Smooth muscle cell (in vitro differentiated cells): ENCODE results near the gene SMOC2. TPM values are rescaled to one million over a fixed set of nuclear protein-coding genes. Genes with fewer than 3 reads are reported as not detected.

Experiments used
- DNase-seq: peaks from one replicate; lab custom pipeline; 2025; ENCODE audit not compliant: unreplicated experiment; lab: John Stamatoyannopoulos, UW
- H2AFZ ChIP-seq: fragments of 200-600 bp; sonication (generic); 2 replicates; pipeline ENCODE4 v1.6.0; 2016; ENCODE audit warnings: antibody characterized with exemption, low read depth, mild to moderate bottlenecking
- H3F3A ChIP-seq: fragments of 200-600 bp; sonication (generic); 2 replicates; pipeline ENCODE4 v1.6.0; 2017; ENCODE audit warnings: antibody characterized with exemption, low read depth
- H3K27ac ChIP-seq: fragments of 200-600 bp; sonication (generic); 2 replicates; pipeline ENCODE4 v1.5.1; 2016; ENCODE audit warnings: low read depth, mild to moderate bottlenecking
- H3K27me3 ChIP-seq: fragments of 200-600 bp; sonication (generic); 2 replicates; pipeline ENCODE4 v1.6.1; 2016; ENCODE audit warnings: low read depth, mild to moderate bottlenecking
- H3K36me3 ChIP-seq: fragments of 200-600 bp; sonication (generic); 2 replicates; pipeline ENCODE4 v1.5.1; 2016; ENCODE audit warnings: low read depth
- H3K4me1 ChIP-seq: fragments of 200-600 bp; sonication (generic); 2 replicates; pipeline ENCODE4 v1.5.1; 2016; ENCODE audit warnings: low read depth
- H3K4me2 ChIP-seq: fragments of 200-600 bp; sonication (generic); 2 replicates; pipeline ENCODE4 v1.6.0; 2016; ENCODE audit warnings: mild to moderate bottlenecking
- H3K4me3 ChIP-seq: fragments of 200-600 bp; sonication (generic); 2 replicates; pipeline ENCODE4 v1.5.1; 2016; ENCODE audit warnings: mild to moderate bottlenecking
- H3K79me2 ChIP-seq: fragments of 200-600 bp; sonication (generic); 2 replicates; pipeline ENCODE4 v1.6.0; 2016; ENCODE audit warnings: low read depth, mild to moderate bottlenecking
- H3K9ac ChIP-seq: fragments of 200-600 bp; sonication (generic); 2 replicates; pipeline ENCODE4 v1.6.0; 2016; ENCODE audit warnings: low read depth
- H3K9me3 ChIP-seq: fragments of 200-600 bp; sonication (generic); replicated peaks from 2 replicates; pipeline ENCODE4 v1.5.1; 2016; ENCODE audit warnings: low read depth
- H4K20me1 ChIP-seq: fragments of 200-600 bp; sonication (generic); 2 replicates; pipeline ENCODE4 v1.6.0; 2016; ENCODE audit warnings: low read depth
- CTCF ChIP-seq: fragments of 200-600 bp; sonication (generic); IDR thresholded peaks from 2 replicates; pipeline ENCODE4 v1.5.1; 2017; ENCODE audit warnings: borderline replicate concordance, mild to moderate bottlenecking, antibody characterized with exemption; ENCODE audit not compliant: insufficient read depth, poor library complexity, severe bottlenecking
- WGBS: methylation state at CpG from one replicate; pipeline ENCODE4 v1.1.7; 2016; ENCODE audit warnings: low lambda C conversion rate; 5-methylcytosine and 5-hydroxymethylcytosine counted together
- polyA plus RNA-seq: library from polyadenylated mRNA; unstranded; fragments of >200 nt; fragmentation: Nextera tagmentation; extraction: Ambion mirVana; gene quantifications from 2 replicates; pipeline ENCODE4 v1.2.1, GENCODE V29; 2016
- total RNA-seq: library from RNA; depleted of rRNA; stranded (reverse); fragments of >200 nt; gene quantifications from 2 replicates; pipeline ENCODE4 v1.2.3, GENCODE V29; 2014

Gene SMOC2
- total and polyA plus RNA-seq, 2 experiments from 2014 or later: 0.63 to 1.2 TPM

- Histone ChIP-seq H3K9me3 (no peaks in the 10 kb centered on the region), H3K9ac (no peak overlapping the region), H3K4me3 (no peak overlapping the region), H3K27me3 (peaks cover 8% of the 10 kb centered on the region), H3K27ac (no peak overlapping the region), H3K36me3 (no peaks in the 10 kb centered on the region), H3K4me2 (no peak overlapping the region), H3K79me2 (no peaks in the 10 kb centered on the region), H2AFZ (no peak overlapping the region), H4K20me1 (no peaks in the 10 kb centered on the region), H3K4me1 (no peaks in the 10 kb centered on the region), H3F3A (no peaks in the 10 kb centered on the region)
- WGBS: 89% methylated on average over 12 of the region's 12 CpGs
- TF ChIP-seq CTCF: no peak
- no peak for DNase-seq
Observed at GRCh38 chr6:168395983-168396382, 45.0 kb upstream of the SMOC2 start.

GRCh38 chr6:168396561-168396960 is 44.4 kb upstream of the SMOC2 start:
- Histone ChIP-seq H3K4me3 (no peak overlapping the region), H3K9me3 (no peaks in the 10 kb centered on the region), H3K9ac (no peak overlapping the region), H3F3A (no peaks in the 10 kb centered on the region), H2AFZ (no peak overlapping the region), H3K36me3 (no peaks in the 10 kb centered on the region), H3K27me3 (peaks cover 8% of the 10 kb centered on the region), H3K27ac (no peak overlapping the region), H3K4me1 (no peaks in the 10 kb centered on the region), H3K4me2 (no peak overlapping the region), H3K79me2 (no peaks in the 10 kb centered on the region), H4K20me1 (no peaks in the 10 kb centered on the region)
- 93% methylated on average over 16 of the region's 16 CpGs for WGBS
- no peak for TF ChIP-seq CTCF
- DNase-seq: no peak

- Histone ChIP-seq H3K9me3 (no peaks in the 10 kb centered on the region), H3K4me3 (no peak overlapping the region), H3F3A (no peaks in the 10 kb centered on the region)
Observed at GRCh38 chr6:168397012-168397411, 44.0 kb upstream of the SMOC2 start.

More at GRCh38 chr6:168397012-168397411, 44.0 kb upstream of the SMOC2 start:
- no peak for TF ChIP-seq CTCF
- WGBS: 85% methylated on average over 10 of the region's 10 CpGs
- no peak overlapping the region for H3K4me2 ChIP-seq
- H2AFZ ChIP-seq: no peak overlapping the region
- no peaks in the 10 kb centered on the region for H3K36me3 ChIP-seq
- no peak overlapping the region for H3K27ac ChIP-seq
- H3K9ac ChIP-seq: no peak overlapping the region
- H3K4me1 ChIP-seq: no peaks in the 10 kb centered on the region
- H4K20me1 ChIP-seq: no peaks in the 10 kb centered on the region
- H3K79me2 ChIP-seq: no peaks in the 10 kb centered on the region
- H3K27me3 ChIP-seq: peaks cover 8% of the 10 kb centered on the region
- DNase-seq: no peak
